Bladder microvascular endothelial cell (primary cell): ENCODE data around the gene DCLK3. TPM values are rescaled to one million over a fixed set of nuclear protein-coding genes. Genes with fewer than 3 reads are reported as not detected.

Experiments
- total RNA-seq: library from RNA; depleted of rRNA; stranded (reverse); fragments of >200 nt; gene quantifications from 2 replicates; pipeline ENCODE4 v1.2.3, GENCODE V29; 2014

The DCLK3 gene, protein sequence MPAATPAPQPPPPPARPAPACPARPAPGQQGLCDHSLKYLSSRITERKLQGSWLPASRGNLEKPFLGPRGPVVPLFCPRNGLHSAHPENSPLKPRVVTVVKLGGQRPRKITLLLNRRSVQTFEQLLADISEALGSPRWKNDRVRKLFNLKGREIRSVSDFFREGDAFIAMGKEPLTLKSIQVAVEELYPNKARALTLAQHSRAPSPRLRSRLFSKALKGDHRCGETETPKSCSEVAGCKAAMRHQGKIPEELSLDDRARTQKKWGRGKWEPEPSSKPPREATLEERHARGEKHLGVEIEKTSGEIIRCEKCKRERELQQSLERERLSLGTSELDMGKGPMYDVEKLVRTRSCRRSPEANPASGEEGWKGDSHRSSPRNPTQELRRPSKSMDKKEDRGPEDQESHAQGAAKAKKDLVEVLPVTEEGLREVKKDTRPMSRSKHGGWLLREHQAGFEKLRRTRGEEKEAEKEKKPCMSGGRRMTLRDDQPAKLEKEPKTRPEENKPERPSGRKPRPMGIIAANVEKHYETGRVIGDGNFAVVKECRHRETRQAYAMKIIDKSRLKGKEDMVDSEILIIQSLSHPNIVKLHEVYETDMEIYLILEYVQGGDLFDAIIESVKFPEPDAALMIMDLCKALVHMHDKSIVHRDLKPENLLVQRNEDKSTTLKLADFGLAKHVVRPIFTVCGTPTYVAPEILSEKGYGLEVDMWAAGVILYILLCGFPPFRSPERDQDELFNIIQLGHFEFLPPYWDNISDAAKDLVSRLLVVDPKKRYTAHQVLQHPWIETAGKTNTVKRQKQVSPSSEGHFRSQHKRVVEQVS
- under 0.01 TPM in 1 of 2 replicates, not detected in the other for total RNA-seq

DNA sequence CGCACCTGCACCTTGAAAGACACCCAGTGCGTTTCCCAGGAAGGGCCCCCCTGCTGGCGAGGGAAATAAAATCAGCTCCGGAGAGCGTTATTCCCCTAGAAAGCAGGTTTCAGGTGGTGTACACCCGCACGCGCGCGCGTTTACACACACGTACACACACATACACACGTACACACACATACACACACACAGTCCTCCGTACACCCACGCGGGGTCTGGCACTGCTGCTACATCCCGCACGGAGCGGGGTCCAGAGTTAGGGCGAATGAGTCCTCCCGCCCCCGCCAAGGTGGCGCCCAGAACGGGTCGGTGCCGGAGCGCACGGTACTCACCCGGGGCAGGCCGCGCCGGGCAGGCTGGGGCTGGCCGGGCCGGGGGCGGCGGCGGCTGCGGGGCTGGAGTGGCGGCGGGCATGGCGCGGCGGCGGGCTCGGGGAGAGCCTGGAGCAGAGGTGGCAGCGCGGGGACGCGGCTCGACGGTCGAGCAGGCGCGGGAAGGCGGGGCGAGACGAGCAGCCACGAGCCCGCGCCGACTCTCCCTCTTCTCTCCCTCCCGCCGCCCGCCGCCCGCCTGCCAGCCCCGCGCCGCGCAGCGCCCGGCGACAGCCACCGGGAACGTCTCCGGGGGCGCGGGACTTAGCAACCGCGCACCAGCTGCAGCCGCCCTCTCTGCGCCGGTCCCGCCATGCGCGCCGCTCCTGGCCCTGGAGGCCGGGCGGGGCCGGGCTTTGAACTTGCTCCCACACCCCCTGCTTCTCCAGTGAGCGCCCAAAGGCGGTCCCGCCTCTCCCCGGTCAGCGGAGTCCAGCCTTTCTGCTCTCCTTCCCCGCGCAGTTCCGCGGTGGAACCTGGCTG, at the start of gene DCLK3:
DCLK3 (minus strand) TSS at position 704 of the 854 bp plus-strand sequence; CDS start at position 414, 290 bp downstream.

Other genes starting within 250 kb of the DCLK3 start
- gene TRANK1, start 180.5 kb upstream of the DCLK3 start, total RNA-seq = 7.0 and 12.0 TPM in 2 replicates
- 7.6 and 17.7 TPM in 2 replicates for gene EPM2AIP1, start 228.6 kb upstream of the DCLK3 start, total RNA-seq
- 38.1 and 39.8 TPM in 2 replicates for gene MLH1, start 229.0 kb upstream of the DCLK3 start, total RNA-seq